Activated CD8-positive, alpha-beta memory T cell treated with anti-CD3 and anti-CD28 coated beads, Interleukin-2, amount 10 ng/mL, durations not matched to agents 7 days and 5 days (primary cell): ENCODE results near the gene ALB. TPM values are rescaled to one million over a fixed set of nuclear protein-coding genes. Genes with fewer than 3 reads are reported as not detected.

Source experiments
- ATAC-seq: fragments of 150-1000 bp; cut with Tn5 transposase; one replicate; pipeline ENCODE4 v1.10.0; 2021; ENCODE audit warnings: moderate library complexity
- CTCF ChIA-PET: fragments of 350-600 bp; sonication (Branson Sonifier 250); formaldehyde crosslinking; loops from one replicate; lab custom pipeline; 2021; ENCODE audit warnings: antibody characterized with exemption; lab: Charles Lee
- DNase-seq: peaks from one replicate; pipeline ENCODE4 v3.0.0-alpha.2; 2020
- H3K27ac Mint-ChIP-seq: one replicate; pipeline ENCODE4 v1.8.0; 2021; ENCODE audit warnings: mild to moderate bottlenecking, mixed read lengths
- H3K27me3 Mint-ChIP-seq: one replicate; pipeline ENCODE4 v1.8.0; 2021; ENCODE audit warnings: mixed read lengths
- H3K36me3 Mint-ChIP-seq: one replicate; pipeline ENCODE4 v1.8.0; 2021; ENCODE audit warnings: mild to moderate bottlenecking, mixed read lengths
- H3K4me1 Mint-ChIP-seq: one replicate; pipeline ENCODE4 v1.8.0; 2021; ENCODE audit warnings: mixed read lengths
- H3K4me3 Mint-ChIP-seq: one replicate; pipeline ENCODE4 v1.8.0; 2021; ENCODE audit warnings: mild to moderate bottlenecking, moderate library complexity, mixed read lengths
- H3K9me3 Mint-ChIP-seq: one replicate; pipeline ENCODE4 v1.8.0; 2022; ENCODE audit warnings: low read depth, mixed read lengths
- total RNA-seq, 2 experiments: library from RNA; stranded (reverse); gene quantifications; one replicate each; pipeline ENCODE4 v1.2.3, GENCODE V29; 2021

The ALB gene
- total RNA-seq, 2 experiments from 2014 or later = not detected

DNA sequence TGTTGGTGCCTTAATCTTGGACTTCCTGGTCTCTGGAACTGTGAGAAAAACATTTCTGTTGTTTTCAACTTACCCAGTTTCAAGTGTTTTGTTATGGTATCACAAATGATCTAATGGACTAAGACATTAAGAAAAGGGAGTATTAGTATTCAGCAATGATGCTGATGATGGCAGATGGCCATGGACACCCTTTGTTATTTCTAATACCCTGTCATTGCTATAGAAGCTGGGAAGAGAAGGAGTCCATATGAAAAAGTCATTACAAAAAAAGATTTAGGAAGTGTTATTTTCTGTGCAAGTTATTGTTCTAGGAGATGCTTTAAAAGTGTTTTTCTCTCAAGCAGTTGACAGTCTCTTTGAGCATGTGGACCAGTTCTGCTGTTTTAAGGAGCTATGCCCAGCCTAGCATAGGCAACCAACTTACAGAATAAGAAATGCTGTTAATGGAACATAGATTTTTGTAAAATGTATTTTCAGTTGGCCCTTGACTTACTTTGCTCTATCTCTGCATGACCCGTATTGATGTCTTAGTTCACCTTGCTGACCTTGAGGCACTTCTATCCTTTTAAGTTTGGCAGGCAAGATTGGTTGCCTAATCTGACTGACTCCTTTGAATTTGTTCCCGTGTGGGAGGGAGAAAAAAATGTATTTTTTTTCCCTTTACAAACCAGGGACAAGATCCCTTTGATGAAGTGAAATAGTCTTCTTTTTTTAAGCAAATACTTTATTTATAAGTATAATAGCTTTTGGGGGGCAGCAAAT, 25.9 kb downstream of the ALB start:
- DNase-seq (no peak), ATAC-seq (no peak)
- Mint-ChIP-seq H3K36me3 (no peaks in the 10 kb centered on the region), H3K4me1 (no peaks in the 10 kb centered on the region), H3K27ac (no peak overlapping the region), H3K9me3 (no peaks in the 10 kb centered on the region), H3K27me3 (no peaks in the 10 kb centered on the region), H3K4me3 (no peak overlapping the region)
- CTCF ChIA-PET = no interaction called here

DNA sequence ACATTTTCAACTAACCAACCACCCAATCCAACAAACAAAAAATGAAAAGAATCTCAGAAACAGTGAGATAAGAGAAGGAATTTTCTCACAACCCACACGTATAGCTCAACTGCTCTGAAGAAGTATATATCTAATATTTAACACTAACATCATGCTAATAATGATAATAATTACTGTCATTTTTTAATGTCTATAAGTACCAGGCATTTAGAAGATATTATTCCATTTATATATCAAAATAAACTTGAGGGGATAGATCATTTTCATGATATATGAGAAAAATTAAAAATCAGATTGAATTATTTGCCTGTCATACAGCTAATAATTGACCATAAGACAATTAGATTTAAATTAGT, 27.7 kb downstream of the ALB start:
- H3K4me1 Mint-ChIP-seq = no peaks in the 10 kb centered on the region
- no peaks in the 10 kb centered on the region for H3K9me3 Mint-ChIP-seq
- H3K36me3 Mint-ChIP-seq = no peaks in the 10 kb centered on the region
- CTCF ChIA-PET = no interaction called here
- no peak overlapping the region for H3K4me3 Mint-ChIP-seq
- H3K27ac Mint-ChIP-seq = no peak overlapping the region
- DNase-seq (no peak), ATAC-seq (no peak)
- no peaks in the 10 kb centered on the region for H3K27me3 Mint-ChIP-seq

DNA sequence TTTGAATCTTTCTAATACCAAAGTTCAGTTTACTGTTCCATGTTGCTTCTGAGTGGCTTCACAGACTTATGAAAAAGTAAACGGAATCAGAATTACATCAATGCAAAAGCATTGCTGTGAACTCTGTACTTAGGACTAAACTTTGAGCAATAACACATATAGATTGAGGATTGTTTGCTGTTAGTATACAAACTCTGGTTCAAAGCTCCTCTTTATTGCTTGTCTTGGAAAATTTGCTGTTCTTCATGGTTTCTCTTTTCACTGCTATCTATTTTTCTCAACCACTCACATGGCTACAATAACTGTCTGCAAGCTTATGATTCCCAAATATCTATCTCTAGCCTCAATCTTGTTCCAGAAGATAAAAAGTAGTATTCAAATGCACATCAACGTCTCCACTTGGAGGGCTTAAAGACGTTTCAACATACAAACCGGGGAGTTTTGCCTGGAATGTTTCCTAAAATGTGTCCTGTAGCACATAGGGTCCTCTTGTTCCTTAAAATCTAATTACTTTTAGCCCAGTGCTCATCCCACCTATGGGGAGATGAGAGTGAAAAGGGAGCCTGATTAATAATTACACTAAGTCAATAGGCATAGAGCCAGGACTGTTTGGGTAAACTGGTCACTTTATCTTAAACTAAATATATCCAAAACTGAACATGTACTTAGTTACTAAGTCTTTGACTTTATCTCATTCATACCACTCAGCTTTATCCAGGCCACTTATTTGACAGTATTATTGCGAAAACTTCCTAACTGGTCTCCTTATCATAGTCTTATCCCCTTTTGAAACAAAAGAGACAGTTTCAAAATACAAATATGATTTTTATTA, 28.3 kb downstream of the ALB start:
- ATAC-seq (no peak), DNase-seq (no peak)
- no peak overlapping the region for H3K4me3 Mint-ChIP-seq
- no peaks in the 10 kb centered on the region for H3K36me3 Mint-ChIP-seq
- peaks cover 2% of the 10 kb centered on the region for H3K27me3 Mint-ChIP-seq
- CTCF ChIA-PET = no interaction called here
- H3K27ac Mint-ChIP-seq = no peak overlapping the region
- H3K9me3 Mint-ChIP-seq = no peaks in the 10 kb centered on the region
- no peaks in the 10 kb centered on the region for H3K4me1 Mint-ChIP-seq

DNA sequence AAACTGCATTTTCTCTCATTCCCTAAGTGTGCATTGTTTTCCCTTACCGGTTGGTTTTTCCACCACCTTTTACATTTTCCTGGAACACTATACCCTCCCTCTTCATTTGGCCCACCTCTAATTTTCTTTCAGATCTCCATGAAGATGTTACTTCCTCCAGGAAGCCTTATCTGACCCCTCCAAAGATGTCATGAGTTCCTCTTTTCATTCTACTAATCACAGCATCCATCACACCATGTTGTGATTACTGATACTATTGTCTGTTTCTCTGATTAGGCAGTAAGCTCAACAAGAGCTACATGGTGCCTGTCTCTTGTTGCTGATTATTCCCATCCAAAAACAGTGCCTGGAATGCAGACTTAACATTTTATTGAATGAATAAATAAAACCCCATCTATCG, 29.1 kb downstream of the ALB start:
- Mint-ChIP-seq H3K4me3 (no peak overlapping the region), H3K36me3 (no peaks in the 10 kb centered on the region), H3K27ac (no peak overlapping the region), H3K27me3 (peaks cover 7% of the 10 kb centered on the region), H3K9me3 (no peaks in the 10 kb centered on the region), H3K4me1 (no peaks in the 10 kb centered on the region)
- DNase-seq (no peak), ATAC-seq (no peak)
- CTCF ChIA-PET = no interaction called here

DNA sequence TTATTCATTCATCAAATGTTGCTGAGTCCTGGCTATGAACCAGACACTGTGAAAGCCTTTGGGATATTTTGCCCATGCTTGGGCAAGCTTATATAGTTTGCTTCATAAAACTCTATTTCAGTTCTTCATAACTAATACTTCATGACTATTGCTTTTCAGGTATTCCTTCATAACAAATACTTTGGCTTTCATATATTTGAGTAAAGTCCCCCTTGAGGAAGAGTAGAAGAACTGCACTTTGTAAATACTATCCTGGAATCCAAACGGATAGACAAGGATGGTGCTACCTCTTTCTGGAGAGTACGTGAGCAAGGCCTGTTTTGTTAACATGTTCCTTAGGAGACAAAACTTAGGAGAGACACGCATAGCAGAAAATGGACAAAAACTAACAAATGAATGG, 30.2 kb downstream of the ALB start:
- Mint-ChIP-seq H3K27me3 (peaks cover 10% of the 10 kb centered on the region), H3K36me3 (no peaks in the 10 kb centered on the region), H3K4me1 (no peaks in the 10 kb centered on the region), H3K4me3 (no peak overlapping the region), H3K9me3 (no peaks in the 10 kb centered on the region), H3K27ac (no peak overlapping the region)
- no peak for DNase-seq
- CTCF ChIA-PET = no interaction called here
- ATAC-seq = no peak

DNA sequence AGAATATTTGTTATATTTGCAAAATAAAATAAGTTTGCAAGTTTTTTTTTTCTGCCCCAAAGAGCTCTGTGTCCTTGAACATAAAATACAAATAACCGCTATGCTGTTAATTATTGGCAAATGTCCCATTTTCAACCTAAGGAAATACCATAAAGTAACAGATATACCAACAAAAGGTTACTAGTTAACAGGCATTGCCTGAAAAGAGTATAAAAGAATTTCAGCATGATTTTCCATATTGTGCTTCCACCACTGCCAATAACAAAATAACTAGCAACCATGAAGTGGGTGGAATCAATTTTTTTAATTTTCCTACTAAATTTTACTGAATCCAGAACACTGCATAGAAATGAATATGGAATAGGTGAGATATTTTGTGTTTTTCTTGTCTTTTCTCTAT, 31.9 kb downstream of the ALB start, which contains the start of gene AFP:
Gene AFP, plus strand, starts transcription at position 238 of the 400 bp plus-strand sequence. Its CDS starts 42 bp downstream, at position 280.
- CTCF ChIA-PET = no interaction called here
- H3K4me1 Mint-ChIP-seq = no peaks in the 10 kb centered on the region
- H3K9me3 Mint-ChIP-seq = no peaks in the 10 kb centered on the region

DNA sequence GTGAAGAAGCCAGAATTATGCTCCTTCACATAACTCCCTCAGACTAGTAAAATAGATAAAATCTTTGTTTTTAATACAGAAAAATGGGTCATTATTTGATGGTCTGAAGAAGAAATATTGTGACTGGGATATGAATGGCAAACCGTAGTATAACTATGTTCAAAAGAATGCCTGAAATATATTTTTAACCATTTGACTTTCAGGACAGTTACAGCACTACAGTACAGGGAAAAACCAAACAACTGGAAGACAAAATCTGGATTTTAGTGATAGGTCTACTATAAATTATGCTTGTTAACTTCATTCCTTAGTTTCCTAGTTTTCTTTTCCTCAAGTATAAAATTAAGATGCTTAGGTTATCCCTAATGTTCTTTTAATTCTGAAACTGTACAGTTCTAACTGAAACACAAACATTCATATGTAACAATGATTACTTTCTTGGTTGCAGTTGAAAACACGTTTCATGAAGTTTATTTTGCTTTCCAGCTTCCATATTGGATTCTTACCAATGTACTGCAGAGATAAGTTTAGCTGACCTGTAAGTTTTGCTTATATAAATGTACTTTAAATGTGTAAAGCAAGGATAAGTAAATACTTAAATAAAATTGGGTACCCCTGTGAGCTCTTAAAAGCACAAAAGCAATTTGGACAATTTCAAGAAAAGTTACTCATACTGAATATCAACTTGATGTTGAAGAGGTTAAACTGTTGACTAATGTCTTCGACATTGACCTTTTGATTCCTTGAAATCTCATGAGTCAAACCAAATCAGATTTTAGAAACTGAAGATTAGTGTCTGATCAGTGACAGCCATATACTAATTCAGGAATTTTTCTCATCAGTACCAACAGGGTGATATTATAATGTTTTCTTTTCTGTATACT, 32.8 kb downstream of the ALB start:
- DNase-seq (no peak), ATAC-seq (no peak)
- H3K4me1 Mint-ChIP-seq = no peaks in the 10 kb centered on the region
- H3K4me3 Mint-ChIP-seq = no peak overlapping the region
- peaks cover 13% of the 10 kb centered on the region for H3K27me3 Mint-ChIP-seq
- no peaks in the 10 kb centered on the region for H3K9me3 Mint-ChIP-seq
- no peaks in the 10 kb centered on the region for H3K36me3 Mint-ChIP-seq
- CTCF ChIA-PET = no interaction called here
- no peak overlapping the region for H3K27ac Mint-ChIP-seq

More for the DNA sequence above, 31.9 kb downstream of the ALB start, which contains the start of gene AFP:
- Mint-ChIP-seq H3K36me3 (no peaks in the 10 kb centered on the region), H3K27ac (no peak within 1 kb of the TSS), H3K4me3 (no peak within 1 kb of the TSS), H3K27me3 (peaks cover 10% of the 10 kb centered on the region)
- DNase-seq = no peak
- no peak for ATAC-seq

DNA sequence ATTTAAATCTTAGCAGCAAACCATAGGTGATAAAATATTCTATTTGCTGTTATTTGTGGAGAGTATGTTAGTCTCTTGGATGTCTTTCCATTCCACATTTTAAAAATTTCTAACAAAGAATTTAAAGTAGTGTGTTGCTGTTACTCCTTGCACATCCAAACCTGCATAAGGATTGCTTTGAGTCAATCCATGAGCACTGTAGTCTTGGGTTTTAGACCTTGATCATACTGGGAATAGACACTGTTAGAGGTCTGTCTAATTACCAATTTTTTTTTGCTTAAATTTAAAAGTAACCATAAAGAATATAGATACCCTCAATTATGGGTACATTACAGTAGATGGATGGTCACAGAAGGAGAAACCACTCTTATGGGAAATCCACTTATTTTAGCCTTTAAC, 33.5 kb downstream of the ALB start:
- CTCF ChIA-PET = interaction anchor here (1.2 kb wide), 1 partner anchor 125 kb away, joined by 3 read pairs; no protein-coding TSS in a partner anchor
- Mint-ChIP-seq H3K4me3 (no peak overlapping the region), H3K27me3 (peaks cover 13% of the 10 kb centered on the region), H3K9me3 (no peaks in the 10 kb centered on the region), H3K4me1 (no peaks in the 10 kb centered on the region), H3K27ac (no peak overlapping the region), H3K36me3 (no peaks in the 10 kb centered on the region)
- DNase-seq = no peak
- ATAC-seq = no peak

DNA sequence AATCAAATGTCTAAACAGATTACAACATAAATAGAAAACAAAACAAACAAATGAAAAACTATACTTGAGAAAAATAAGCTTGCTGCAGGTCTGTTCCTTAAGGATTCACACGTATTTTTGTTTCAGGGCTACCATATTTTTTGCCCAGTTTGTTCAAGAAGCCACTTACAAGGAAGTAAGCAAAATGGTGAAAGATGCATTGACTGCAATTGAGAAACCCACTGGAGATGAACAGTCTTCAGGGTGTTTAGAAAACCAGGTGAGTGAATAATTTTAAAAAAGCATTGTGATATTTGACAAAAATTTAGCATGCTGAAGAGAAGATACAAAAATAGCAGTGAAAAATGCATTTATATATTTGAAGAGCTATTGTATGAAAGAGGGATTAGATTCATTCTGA, 34.0 kb downstream of the ALB start:
- H3K27me3 Mint-ChIP-seq = peaks cover 13% of the 10 kb centered on the region
- CTCF ChIA-PET = interaction anchor here (0.8 to 1.2 kb wide), 2 partner anchors 9 to 126 kb away, joined by 3 read pairs; no protein-coding TSS in a partner anchor

DNA sequence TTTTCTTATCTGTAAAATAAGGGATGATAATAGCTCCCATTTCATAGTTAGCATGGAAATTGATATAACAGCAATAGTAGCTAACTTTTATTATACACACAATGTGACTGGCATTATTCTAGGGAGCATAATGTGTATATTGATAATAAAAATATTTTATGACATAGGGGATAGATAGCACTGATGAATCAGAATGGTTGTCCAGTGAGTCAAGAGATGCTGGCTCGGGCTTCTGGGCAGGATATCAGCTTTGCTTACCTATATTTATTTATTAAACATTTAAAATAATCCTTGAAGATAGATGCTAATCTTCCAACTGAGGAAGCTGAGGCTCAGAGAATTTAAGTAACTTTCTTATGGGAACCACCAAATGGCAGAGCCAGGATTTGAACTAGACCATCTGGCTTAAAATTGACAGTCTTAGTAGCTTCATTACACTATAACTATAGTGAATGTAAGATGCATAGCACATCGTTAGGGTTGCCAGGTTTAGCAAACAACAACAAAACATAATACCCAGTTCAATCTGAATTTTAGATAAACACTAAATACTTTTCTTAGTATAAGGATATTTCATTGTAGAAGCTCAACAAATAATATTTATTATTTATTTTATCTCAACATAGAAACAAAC, 34.6 kb downstream of the ALB start:
- DNase-seq (no peak), ATAC-seq (no peak)
- CTCF ChIA-PET = interaction anchor here (0.8 to 1.2 kb wide), 2 partner anchors 9 to 126 kb away, joined by 3 read pairs; no protein-coding TSS in a partner anchor
- Mint-ChIP-seq H3K27me3 (peaks cover 13% of the 10 kb centered on the region), H3K4me1 (no peaks in the 10 kb centered on the region), H3K27ac (no peak overlapping the region), H3K36me3 (no peaks in the 10 kb centered on the region), H3K9me3 (no peaks in the 10 kb centered on the region), H3K4me3 (no peak overlapping the region)

More for the DNA sequence above, 34.0 kb downstream of the ALB start:
- Mint-ChIP-seq H3K36me3 (no peaks in the 10 kb centered on the region), H3K4me1 (no peaks in the 10 kb centered on the region), H3K4me3 (no peak overlapping the region), H3K9me3 (no peaks in the 10 kb centered on the region), H3K27ac (no peak overlapping the region)
- ATAC-seq (no peak), DNase-seq (no peak)

DNA sequence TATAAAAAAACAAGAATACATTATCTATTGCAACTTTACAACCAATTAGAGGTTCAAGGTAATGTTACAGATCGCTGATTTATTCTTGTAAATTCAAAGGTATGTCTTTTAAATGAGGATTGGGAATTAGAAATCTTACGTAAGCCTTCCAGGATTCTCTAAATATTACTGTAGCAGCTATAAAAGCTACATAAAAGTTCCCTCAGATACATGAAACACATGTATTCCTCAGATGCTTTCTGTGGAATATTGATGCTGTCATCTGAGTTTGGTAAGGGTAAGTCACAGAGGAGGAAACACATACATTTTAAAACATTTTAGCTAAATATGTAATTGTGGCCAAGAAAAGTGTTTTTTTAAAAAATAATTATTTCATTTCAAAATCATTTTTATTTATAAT, 35.4 kb downstream of the ALB start:
- H3K27ac Mint-ChIP-seq = no peak overlapping the region
- no peaks in the 10 kb centered on the region for H3K36me3 Mint-ChIP-seq
- H3K9me3 Mint-ChIP-seq = no peaks in the 10 kb centered on the region
- H3K4me1 Mint-ChIP-seq = no peaks in the 10 kb centered on the region
- H3K4me3 Mint-ChIP-seq = no peak overlapping the region
- ATAC-seq (no peak), DNase-seq (no peak)
- peaks cover 15% of the 10 kb centered on the region for H3K27me3 Mint-ChIP-seq
- CTCF ChIA-PET = no interaction called here

DNA sequence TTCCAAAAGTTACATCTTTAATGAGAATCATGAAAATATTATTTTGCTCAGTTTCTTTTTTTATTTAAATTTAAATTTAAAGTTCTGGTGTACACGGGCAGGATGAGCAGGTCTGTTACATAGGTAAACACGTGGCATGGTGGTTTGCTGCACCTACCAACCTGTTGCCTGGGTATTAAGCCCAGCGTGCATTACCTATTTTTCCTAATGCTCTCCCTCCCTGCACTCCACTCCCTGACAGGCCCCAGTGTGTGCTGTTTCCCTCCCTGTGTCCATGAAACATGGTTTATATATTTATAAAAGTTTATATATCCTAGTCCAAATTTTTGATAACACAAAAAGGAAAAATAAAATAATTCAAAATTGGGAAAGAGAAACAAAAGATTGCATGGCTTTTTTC, 35.9 kb downstream of the ALB start:
- H3K9me3 Mint-ChIP-seq = no peaks in the 10 kb centered on the region
- peaks cover 16% of the 10 kb centered on the region for H3K27me3 Mint-ChIP-seq
- no peaks in the 10 kb centered on the region for H3K4me1 Mint-ChIP-seq
- CTCF ChIA-PET = no interaction called here
- no peak overlapping the region for H3K27ac Mint-ChIP-seq
- H3K36me3 Mint-ChIP-seq = no peaks in the 10 kb centered on the region
- no peak overlapping the region for H3K4me3 Mint-ChIP-seq
- no peak for DNase-seq
- ATAC-seq = no peak

DNA sequence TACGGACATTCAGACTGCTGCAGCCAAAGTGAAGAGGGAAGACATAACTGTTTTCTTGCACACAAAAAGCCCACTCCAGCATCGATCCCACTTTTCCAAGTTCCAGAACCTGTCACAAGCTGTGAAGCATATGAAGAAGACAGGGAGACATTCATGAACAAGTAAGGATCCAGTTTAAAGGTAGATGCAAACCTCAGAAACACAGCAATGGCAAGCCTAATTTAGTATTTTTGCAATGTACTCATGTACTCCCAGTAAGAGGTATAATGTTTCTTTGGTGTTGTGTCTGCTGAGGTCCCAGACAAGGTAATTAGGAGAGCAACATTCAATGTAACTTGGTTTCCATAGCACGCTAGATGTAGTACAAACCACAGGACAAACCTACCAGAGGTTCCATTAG, 36.6 kb downstream of the ALB start:
- CTCF ChIA-PET = no interaction called here
- no peak overlapping the region for H3K27ac Mint-ChIP-seq

More for the DNA sequence above, 36.6 kb downstream of the ALB start:
- H3K9me3 Mint-ChIP-seq = no peaks in the 10 kb centered on the region
- H3K4me1 Mint-ChIP-seq = no peaks in the 10 kb centered on the region
- no peak overlapping the region for H3K4me3 Mint-ChIP-seq
- H3K27me3 Mint-ChIP-seq = peaks cover 16% of the 10 kb centered on the region
- no peaks in the 10 kb centered on the region for H3K36me3 Mint-ChIP-seq
- DNase-seq (no peak), ATAC-seq (no peak)
